Measurements from ENCODE around the gene BTN1A1.

GRCh38 chr6:26500102-26500501 lies at the start of gene BTN1A1:
- no peak for TF ChIP-seq CTCF (IDR thresholded peaks at IDR 0.05)
- TF ChIP-seq POLR2A (IDR thresholded peaks at IDR 0.05): no peak

All from lower leg skin (tissue), 3 donors.